ENCODE data around the gene ADAMTS14. TPM values are rescaled to one million over a fixed set of nuclear protein-coding genes. Genes with fewer than 3 reads are reported as not detected.

ADAMTS14 gene
- polyA plus RNA-seq, 1 donor (not counting 4 experiments of a cell fraction or from before 2014, with no cell fraction given), result 0.09 TPM

- no peak overlapping the region for H3K4me2 ChIP-seq (ENCODE audit: control insufficient read depth, extremely low read depth, insufficient read depth, low read depth, low read length)
- dilution Hi-C loops (cut with MboI; ENCODE audit: extremely low pct_ligation_motif_present, low sequenced_read_pairs), result no loop called here
- TF ChIP-seq EZH2 (IDR thresholded peaks at IDR 0.05; ENCODE audit: low read length), result no peak
- TF ChIP-seq CTCF (optimal IDR thresholded peaks at IDR 0.05 in 1 of 3, IDR thresholded peaks at IDR 0.05 in 1 of 3, conservative IDR thresholded peaks at IDR 0.05 in 1 of 3; ENCODE audit: extremely low read depth in 1 of 3, insufficient read depth in 2 of 3, low read length in 3 of 3), result no peak
- no peaks in the 10 kb centered on the region for H3K4me1 ChIP-seq (ENCODE audit: control insufficient read depth, extremely low read depth, insufficient read depth, low read length)
- H3K9ac ChIP-seq (ENCODE audit: control insufficient read depth, extremely low read depth, insufficient read depth, low read length), result no peak overlapping the region
- FAIRE-seq (peak; percentile 41), DNase-seq (ENCODE audit: low read depth, low spot score) (no peak)
- H3K27me3 ChIP-seq (ENCODE audit: control insufficient read depth, extremely low read depth, insufficient read depth, low read length), result peaks cover 19% of the 10 kb centered on the region
- no peaks in the 10 kb centered on the region for H3K36me3 ChIP-seq (ENCODE audit: control insufficient read depth in 2 of 2, extremely low read depth in 1 of 2, insufficient read depth in 2 of 2, low read length in 2 of 2)
- H4K20me1 ChIP-seq (ENCODE audit: control insufficient read depth, extremely low read depth, insufficient read depth, low read length), result no peaks in the 10 kb centered on the region
- no peak overlapping the region for H2AFZ ChIP-seq (ENCODE audit: control insufficient read depth, low read length)
- H3K9me1 ChIP-seq (ENCODE audit: control insufficient read depth, extremely low read depth, insufficient read depth, low read length), result no peaks in the 10 kb centered on the region
- no peak overlapping the region for H3K27ac ChIP-seq (ENCODE audit: control insufficient read depth, insufficient read depth, low read length)
- no peaks in the 10 kb centered on the region for H3K79me2 ChIP-seq (ENCODE audit: control insufficient read depth, insufficient read depth, low read length)
- no peaks in the 10 kb centered on the region for H3K9me3 ChIP-seq (ENCODE audit: control insufficient read depth, low read depth, low read length)
- no peak overlapping the region for H3K4me3 ChIP-seq (ENCODE audit: control insufficient read depth in 2 of 3, extremely low read depth in 1 of 3, insufficient read depth in 2 of 3, low read depth in 1 of 3, low read length in 3 of 3)
Measured at GRCh38 chr10:70774810-70775678, 102.7 kb downstream of the ADAMTS14 start.

GRCh38 chr10:70775679-70776454 lies 103.6 kb downstream of the ADAMTS14 start:
- no peak overlapping the region for H3K27ac ChIP-seq (ENCODE audit: control insufficient read depth, insufficient read depth, low read length)
- dilution Hi-C loops (cut with MboI; ENCODE audit: extremely low pct_ligation_motif_present, low sequenced_read_pairs), result no loop called here
- TF ChIP-seq EZH2 (IDR thresholded peaks at IDR 0.05; ENCODE audit: low read length), result no peak
- TF ChIP-seq CTCF (optimal IDR thresholded peaks at IDR 0.05 in 1 of 3, IDR thresholded peaks at IDR 0.05 in 1 of 3, conservative IDR thresholded peaks at IDR 0.05 in 1 of 3; ENCODE audit: extremely low read depth in 1 of 3, insufficient read depth in 2 of 3, low read length in 3 of 3), result no peak
- no peak overlapping the region for H3K4me3 ChIP-seq (ENCODE audit: control insufficient read depth in 2 of 3, extremely low read depth in 1 of 3, insufficient read depth in 2 of 3, low read depth in 1 of 3, low read length in 3 of 3)
- H3K79me2 ChIP-seq (ENCODE audit: control insufficient read depth, insufficient read depth, low read length), result no peaks in the 10 kb centered on the region
- no peaks in the 10 kb centered on the region for H3K9me3 ChIP-seq (ENCODE audit: control insufficient read depth, low read depth, low read length)
- no peak overlapping the region for H3K4me2 ChIP-seq (ENCODE audit: control insufficient read depth, extremely low read depth, insufficient read depth, low read depth, low read length)
- no peak for FAIRE-seq
- no peak overlapping the region for H3K9ac ChIP-seq (ENCODE audit: control insufficient read depth, extremely low read depth, insufficient read depth, low read length)
- H3K27me3 ChIP-seq (ENCODE audit: control insufficient read depth, extremely low read depth, insufficient read depth, low read length), result peaks cover 13% of the 10 kb centered on the region
- H2AFZ ChIP-seq (ENCODE audit: control insufficient read depth, low read length), result no peak overlapping the region
- no peaks in the 10 kb centered on the region for H3K36me3 ChIP-seq (ENCODE audit: control insufficient read depth in 2 of 2, extremely low read depth in 1 of 2, insufficient read depth in 2 of 2, low read length in 2 of 2)
- H3K9me1 ChIP-seq (ENCODE audit: control insufficient read depth, extremely low read depth, insufficient read depth, low read length), result no peaks in the 10 kb centered on the region
- H4K20me1 ChIP-seq (ENCODE audit: control insufficient read depth, extremely low read depth, insufficient read depth, low read length), result no peaks in the 10 kb centered on the region
- H3K4me1 ChIP-seq (ENCODE audit: control insufficient read depth, extremely low read depth, insufficient read depth, low read length), result no peaks in the 10 kb centered on the region
- no peak for DNase-seq (ENCODE audit: low read depth, low spot score)
